NCI-H82 (cell line): ENCODE measurements around the gene ISCU.

Experiments
- DNase-seq: peaks from one replicate; lab custom pipeline; 2025; lab: John Stamatoyannopoulos, UW

Gene ISCU

DNA sequence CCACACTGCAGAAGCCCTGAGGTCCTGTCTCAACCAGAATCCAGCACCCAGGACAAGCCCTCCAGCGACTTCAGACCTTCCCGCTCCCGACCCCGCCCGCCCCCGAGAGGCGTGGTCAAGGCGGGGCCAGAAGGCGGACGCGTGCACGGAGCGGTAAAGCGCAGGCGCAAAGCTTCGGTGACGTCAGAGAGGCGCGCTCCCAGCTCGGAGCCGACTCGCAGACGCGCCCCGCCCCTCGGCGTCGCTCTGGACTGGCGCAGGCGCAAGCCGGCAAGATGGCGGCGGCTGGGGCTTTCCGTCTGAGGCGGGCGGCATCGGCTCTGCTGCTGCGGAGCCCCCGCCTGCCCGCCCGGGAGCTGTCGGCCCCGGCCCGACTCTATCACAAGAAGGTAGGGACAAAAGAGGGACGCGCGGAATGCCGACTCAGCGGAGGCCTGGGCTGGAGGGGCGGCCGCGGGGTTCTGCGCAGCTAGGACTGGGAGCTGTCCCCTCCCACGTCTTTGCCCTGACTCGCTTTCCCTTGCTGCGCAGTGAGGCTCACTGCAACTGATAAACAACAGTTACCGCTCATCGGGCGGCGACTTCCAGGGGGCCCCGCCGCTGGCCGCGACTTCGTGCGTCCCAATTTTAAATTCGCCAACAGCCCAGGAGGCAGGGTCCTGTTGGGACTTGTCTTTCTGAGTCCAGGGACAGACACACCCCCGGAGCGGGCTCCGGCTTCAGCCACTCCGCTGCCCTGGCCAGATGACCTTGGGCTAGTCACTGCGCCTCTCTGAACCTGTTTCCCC, at the start of gene ISCU:
ISCU (plus strand) TSS at position 249 of the 788 bp plus-strand sequence; CDS start at position 276, 27 bp downstream.
- peak; percentile 98 for DNase-seq

DNA sequence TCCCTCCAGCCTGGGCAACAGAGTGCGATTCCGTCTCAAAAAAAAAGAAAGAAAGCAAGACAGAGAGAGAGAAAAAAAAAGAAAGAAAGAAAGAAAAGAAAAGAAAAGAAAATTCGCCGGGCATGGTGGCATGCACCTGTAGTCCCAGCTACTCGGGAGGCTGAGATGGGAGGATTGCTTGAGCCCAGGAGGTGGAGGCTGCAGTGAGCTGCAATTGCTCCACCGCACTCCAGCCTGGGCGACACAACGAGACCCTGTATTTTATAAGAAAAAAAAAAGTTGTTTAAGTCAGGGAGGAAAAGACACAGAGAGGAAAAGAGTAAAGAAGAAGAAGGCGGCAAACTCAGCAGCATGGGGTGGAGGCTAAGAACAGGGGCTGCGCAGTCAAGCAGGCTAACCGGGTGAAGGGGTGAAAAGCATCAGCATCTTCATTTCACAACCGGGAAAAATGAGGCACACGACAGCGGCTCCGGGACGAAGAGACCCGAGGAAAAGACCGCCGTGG, 47.9 kb upstream of the ISCU start:
- DNase-seq: no peak

DNA sequence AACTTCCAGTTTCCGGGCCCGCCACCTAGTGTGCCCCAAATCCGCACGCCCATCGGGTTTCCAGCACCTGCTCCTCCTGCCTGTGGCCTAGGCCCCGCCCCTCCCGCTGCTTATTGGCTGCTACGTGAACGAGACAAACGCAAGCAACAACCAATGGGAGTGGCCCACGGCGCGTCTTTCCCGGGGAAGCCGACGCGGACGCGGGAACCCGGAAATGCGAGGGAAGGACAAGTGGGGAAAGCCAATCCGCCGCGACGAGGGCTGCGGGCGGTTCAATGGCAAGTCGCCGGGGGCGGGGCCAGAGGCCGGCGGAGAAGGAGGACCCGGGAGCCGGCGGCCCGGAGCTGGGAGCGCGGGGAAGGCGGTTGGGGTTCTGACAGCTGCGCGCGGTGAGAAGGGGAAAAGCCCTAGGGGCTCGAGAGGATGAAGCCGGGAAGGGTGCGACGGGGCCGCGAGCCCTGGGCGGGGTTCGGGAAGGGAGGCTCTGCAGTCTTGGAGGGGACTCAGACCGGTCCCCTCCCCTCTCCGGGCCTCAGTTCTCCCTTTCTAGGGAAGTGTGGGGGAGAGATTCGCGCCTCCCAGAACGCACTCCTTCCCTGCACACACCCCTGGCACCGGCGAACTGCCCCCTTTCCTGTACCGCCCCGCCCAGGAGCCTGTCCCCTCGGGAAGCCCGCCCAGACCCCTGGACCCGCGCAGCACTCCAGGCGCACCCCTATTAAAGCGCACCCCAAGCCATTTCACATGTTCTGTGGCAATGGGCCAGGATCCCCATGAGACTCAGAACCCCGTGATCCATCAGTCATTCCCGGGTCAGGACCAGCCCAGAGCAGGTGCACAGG, 47.2 kb upstream of the ISCU start, which contains the start of gene FICD:
FICD (plus strand) TSS at position 305 of the 842 bp plus-strand sequence. CDS start 1,696 bp downstream, outside the sequence.
- peak; percentile 100 for DNase-seq

DNA sequence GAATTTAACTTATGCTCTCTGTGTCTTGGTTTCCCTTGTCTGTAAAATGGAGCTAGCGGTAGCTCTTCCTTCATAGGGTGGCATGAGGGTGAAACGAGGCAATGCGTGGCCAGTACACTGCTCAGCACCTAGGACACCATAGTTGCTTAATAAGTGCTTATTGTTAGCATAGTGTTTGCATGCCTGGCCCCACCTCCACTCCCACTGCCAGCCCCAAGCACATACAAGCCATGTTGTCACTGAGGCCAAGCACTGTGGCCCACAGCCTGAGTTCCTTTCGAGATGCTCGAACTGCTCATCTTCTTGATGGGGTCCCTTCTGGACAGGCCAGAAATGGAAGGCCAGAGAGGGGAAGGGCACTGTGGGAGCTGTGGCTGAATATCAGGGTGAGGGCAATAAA, 46.5 kb upstream of the ISCU start:
- peak; percentile 42 for DNase-seq

DNA sequence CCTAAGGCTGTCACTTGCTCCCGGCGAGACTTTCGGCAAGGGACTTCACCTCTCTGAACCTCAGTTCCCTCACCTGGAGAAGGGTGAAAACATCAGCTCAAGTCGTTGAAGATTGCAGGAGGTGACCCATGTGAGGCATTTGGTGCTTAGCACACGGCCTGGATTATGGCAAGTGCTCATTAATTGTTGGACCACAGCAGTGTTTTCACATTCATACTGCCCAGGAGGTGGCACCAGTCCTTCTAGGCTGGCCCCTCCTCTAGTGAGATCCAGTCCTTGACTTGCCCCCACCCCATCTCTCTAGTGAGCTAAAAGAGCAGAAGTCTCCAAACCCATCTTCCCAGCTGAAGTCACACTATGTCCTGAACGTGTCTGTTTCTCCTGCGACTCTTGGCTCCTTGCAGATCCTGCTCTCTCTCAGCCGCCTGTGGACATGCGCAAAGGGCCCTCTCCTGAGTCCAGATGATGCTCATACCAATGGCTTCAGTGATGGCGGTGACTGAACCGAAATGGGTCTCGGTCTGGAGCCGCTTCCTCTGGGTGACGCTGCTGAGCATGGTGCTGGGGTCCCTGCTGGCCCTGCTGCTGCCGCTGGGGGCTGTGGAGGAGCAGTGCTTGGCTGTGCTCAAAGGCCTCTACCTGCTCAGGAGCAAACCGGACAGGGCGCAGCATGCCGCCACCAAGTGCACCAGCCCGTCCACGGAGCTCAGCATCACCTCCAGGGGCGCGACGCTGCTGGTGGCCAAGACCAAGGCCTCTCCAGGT, 45.7 kb upstream of the ISCU start:
- DNase-seq: peak; percentile 60

DNA sequence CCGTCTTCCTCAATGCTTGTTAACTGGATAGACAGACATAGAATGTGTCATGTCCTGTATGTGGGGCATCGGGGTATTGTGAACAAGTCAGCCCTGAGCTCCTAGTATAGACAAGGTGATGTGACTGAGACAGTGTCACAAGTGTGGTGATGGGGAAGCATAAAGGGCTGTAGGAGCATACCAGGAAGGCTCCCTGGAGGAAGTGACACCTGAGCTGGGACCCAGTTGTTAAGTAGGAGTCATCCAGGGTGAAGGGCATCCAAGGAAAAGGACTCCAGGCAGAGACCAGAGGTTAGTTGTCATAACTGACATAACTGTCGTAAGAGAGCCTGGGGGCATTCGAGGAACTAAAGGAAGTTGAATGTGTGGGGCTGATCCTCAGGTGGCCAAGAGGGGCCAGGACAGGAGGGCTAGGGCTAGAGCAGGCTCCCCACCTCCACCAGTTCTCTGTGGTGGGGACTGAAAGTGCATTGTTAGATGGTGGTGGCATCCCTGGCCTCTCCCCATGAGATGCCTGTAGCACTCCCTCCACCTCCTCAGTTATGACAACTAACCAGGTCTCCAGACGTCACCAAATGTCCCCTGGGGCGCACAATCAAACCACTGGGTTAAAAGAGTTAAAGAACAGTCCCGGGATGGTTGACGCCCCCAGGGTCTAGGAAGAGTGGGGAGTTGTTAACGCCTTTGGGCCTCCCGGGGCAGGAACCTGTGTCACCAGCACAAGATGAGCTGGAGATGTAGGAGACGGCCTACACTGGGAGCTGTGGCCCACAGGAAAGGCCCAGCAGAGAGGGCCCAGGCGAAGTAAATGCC, 44.9 kb upstream of the ISCU start:
- DNase-seq: no peak

DNA sequence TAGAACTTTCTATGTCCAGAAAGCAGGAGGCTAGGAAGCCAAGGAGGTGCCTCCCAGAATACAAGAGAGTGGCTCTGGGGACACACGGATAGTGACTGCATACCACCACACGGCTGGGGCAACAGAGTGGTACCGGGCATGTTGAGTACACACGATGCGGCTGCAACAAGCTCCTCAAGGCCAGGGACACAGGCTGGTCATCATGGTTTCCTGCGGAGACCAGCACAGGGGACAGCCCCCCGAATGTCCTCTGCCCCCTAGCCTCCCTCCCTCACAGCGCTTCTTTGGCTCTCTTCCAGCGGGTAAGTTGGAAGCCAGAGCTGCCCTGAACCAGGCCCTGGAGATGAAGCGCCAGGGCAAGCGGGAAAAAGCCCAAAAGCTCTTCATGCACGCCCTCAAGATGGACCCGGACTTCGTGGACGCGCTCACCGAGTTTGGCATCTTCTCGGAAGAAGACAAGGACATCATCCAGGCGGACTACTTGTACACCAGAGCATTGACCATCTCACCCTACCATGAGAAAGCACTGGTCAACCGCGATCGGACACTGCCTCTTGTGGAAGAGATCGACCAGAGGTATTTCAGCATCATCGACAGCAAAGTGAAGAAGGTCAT, 44.2 kb upstream of the ISCU start:
- DNase-seq: no peak

DNA sequence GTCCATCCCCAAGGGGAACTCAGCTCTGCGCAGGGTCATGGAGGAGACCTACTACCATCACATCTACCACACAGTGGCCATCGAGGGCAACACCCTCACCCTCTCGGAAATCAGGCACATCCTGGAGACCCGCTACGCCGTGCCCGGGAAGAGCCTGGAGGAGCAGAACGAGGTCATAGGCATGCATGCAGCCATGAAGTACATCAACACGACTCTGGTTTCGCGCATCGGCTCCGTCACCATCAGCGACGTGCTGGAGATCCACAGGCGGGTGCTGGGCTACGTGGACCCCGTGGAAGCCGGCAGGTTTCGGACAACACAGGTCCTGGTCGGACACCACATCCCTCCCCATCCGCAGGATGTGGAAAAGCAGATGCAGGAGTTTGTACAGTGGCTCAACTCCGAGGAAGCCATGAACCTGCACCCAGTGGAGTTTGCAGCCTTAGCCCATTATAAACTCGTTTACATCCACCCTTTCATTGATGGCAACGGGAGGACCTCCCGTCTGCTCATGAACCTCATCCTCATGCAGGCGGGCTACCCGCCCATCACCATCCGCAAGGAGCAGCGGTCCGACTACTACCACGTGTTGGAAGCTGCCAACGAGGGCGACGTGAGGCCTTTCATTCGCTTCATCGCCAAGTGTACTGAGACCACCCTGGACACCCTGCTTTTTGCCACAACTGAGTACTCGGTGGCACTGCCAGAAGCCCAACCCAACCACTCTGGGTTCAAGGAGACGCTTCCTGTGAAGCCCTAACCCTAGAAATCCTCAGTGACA, 43.5 kb upstream of the ISCU start:
- DNase-seq: no peak

DNA sequence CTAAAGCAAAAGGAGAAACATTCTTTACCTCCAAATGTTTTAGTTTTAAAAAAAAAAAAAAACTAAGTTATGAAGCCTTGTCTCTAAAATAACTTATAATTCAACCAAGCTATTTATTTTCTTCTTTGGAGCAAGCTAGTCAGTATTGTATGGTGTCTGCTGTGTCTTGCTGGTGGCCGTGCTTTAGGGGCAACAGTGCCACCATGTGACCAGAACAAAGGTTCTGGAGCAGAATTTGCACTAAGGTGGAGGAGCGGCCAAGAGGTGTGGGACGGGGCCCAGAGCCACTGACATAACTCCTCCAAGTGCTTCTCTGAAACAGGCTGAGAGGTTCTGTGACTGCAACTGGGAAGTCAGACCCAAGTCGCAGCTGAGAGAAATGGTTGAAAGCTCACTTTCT, 42.8 kb upstream of the ISCU start:
- DNase-seq: peak; percentile 44

DNA sequence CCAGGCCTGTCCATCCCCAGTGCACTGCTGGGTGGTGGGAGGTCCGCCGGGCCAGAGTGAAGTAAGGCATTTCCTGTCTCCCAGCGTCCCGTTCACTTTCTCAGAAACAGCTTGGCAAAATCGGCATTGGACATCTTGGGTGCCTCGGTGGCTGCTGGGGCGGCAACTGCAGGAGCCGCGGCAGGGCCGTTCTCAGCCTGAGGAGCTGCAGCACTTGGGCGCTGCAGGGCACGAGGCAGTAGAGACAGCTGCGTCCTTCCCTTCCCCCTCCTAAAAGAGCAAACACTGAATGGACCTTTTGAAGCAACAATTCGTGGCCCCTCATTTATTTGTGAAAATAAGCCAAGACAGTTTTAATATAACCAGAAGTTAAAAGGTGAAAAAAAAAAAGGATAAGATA, 39.0 kb upstream of the ISCU start:
- no peak for DNase-seq

DNA sequence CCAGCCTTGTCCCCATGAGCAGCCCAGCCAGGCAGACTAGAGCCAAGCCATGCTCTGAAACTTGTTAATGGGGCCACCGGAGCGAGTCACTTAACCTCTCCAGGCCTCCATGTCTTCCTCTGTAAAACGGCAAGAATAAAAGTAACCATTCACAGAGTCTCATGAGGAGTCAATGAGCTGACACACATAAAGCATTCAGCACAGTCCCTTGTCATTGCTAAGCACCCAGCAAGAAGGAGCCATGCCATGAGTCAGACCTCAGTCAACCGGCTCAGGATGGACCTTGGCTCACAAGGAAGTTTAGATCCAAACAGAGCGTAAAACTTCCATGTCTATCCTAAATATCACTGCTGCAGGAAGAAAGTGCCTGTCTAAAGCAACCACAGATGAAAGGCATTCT, 36.7 kb upstream of the ISCU start:
- DNase-seq: no peak

DNA sequence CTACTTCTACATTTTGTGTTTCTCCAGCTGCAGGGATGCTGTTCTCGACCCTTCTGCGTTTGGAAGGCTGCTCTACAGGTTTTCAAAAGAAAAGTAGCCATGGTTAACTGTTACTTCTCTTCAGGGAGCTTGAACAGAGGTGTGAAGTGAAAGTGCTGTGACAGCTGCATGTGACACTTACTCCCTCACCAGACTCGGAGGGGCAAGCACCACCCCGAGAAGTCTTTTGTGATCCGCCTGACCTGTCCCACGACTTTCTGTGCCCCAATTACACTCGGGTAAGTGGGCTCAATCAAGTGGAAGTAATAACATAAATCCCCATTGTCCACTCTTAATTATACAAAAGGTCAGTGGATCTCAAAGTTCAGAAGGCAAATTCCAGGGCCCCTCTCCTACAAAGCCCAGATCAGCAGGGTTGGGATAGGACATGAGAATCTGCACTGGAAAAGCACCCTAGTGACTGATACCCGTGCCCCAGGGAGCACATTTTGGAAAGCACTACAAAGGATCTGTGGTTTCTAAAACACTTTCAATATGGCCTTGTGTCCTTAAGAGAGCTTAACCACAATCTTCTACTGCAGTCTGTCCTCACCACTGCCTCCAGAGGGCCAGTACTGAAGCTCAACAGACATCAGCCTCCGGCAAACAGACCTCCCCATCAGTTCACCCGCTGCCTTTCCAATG, 35.8 kb upstream of the ISCU start:
- no peak for DNase-seq

DNA sequence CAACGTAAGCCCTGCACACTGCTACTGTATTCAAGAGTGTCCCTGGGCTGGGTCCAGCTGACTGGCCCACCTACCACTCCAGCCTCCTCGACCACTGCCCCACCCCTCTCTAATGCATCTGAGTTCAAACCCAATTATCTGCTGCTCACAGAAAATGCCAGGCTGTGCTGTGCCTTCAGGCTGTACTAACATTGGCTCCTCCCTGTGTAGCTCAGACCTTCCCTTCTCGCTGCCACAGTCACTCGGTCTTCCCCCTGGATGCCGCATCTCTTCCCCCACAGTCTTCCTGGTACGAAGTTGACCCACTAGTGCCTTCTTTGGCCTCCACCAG, 35.3 kb upstream of the ISCU start:
- DNase-seq: no peak

DNA sequence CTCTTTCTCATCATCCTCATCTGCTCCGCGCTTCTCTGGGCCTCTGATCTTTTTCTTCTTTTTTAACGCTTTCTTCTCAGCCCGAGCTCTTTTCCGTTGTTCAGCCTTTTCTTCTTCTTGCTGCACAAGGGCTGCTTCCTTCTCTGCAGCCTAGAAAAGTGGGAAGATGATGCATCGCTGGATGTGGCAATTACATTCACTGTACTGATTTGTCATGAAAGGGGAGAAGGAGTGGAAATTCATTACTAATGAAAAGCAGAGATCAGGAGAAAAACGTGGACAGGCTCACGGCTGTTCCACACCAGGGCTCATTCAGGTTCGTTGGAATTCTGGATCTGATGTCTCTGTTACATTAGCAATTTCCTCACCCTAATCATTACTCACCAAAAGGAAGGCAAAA, 32.2 kb upstream of the ISCU start:
- no peak for DNase-seq

DNA sequence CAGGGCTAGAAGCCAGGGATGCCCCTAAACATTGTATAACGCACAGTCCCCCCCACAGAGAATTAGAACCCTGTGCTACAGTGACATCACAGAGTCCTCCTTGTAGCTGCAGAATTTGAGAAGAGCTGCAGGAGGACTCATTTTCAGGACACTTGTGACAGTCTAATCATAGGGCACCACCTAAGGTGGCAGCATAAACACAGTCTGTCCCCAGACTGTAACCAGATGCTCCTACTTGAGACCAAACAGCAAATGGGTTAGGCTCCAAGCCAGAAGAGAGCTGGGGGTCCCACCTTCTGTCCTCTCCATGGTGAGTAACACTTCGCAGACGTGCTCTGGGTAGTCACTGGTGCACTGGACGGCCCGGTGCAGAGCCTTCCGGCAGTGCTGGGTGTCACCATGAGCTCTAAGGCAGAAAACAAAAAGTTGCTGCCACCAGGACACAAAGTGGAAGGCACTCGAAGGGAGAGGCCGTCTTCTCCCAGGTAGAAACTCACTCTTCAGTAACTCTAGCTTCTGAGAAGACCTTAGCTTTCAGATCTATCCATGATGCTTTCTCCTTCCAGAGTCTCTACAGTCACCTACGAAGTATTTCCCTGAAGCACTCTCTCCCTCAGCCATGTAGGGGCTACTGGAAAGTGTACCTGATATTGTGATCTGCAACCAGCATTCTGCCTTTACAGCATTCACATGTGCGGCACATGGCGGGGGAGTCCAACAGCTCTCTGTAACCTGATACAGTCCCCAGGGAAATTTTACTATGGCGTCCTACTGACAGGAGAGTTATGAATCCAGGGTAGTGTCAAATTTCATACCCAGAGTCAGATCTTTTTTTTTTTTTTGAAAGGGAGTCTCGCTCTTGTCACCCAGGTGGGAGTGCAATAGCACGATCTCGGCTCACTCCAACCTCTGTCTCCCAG, 30.2 kb upstream of the ISCU start:
- DNase-seq: peak; percentile 60

DNA sequence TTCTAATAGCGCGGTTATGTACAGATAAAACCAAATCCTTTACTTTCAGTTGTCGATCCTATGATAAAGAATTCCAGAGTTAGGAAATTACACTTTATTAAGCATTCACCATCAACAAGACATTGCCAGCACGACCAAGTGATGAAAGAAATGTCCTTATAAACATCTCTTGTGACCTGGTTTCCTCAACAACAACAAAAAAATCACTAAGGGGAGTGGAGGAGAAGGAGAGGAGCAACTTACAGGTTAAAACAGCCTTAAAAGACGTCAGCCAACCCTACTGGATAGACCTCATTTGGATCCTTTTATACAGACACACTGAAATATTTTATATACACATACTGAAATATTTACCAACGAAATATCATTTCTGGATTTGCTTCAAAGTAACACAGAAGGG, 24.2 kb upstream of the ISCU start:
- no peak for DNase-seq

DNA sequence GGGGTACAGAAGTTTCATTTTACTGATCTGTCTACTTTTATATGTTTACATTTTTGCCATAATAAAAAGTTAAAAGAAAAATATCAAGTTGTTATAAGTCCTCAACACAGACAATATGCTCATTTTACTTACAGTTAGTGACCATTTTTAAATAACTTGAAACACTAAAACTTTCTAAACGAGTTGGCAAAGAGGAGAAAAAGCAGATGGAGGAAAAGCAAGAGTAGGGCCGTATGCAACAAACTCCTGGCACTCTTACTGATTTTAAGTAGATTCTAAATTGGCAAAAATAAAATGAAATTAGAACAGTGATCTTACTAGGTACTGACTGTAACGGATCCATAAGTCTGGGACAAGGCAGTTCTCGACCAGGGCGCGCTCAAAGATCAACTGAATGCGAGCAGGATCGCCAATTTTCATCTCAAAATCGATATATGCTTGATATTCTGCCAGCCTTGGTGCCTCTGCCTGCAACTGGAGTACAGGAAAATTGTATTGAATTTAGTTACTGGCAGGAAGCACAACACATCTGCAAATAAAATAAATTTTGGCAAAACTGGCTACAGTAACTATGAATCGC, 23.7 kb upstream of the ISCU start:
- no peak for DNase-seq

DNA sequence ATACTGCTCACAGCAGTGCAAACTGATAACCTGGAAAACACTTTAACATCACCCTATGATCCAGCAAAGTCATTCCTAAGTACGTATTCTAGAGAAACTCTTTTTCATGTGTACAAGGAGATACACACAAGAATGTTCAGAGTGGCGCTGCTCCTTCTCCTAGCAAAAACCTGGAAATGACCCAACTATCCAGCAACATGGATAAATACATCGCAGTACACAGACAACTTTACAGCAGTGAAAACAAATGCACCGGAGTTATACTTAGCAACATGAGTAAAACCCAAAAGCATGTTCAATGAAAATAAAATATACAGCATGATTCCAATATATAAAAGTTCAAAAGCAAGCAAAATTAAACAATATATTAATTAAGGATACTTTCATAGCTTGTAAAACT, 20.1 kb upstream of the ISCU start:
- no peak for DNase-seq
